B cell (primary cell): Measurements from ENCODE around the gene SCAF11.

Source experiments
- CTCF ChIP-seq: fragments of 200-600 bp; IDR thresholded peaks from one replicate; pipeline ENCODE4 v1.8.0; 2022; ENCODE audit warnings: antibody characterized with exemption, mild to moderate bottlenecking
- EZH2 ChIP-seq: IDR thresholded peaks from 2 replicates; pipeline ENCODE4 v1.6.1; 2012; ENCODE audit warnings: borderline replicate concordance, low read depth, mild to moderate bottlenecking, moderate library complexity, low read length; ENCODE audit not compliant: insufficient read depth, poor library complexity, severe bottlenecking

GRCh38 chr12:45989721-45990467, 480 bp downstream of the SCAF11 start:
- no peak for TF ChIP-seq CTCF
- no peak for TF ChIP-seq EZH2
